Effector memory CD4-positive, alpha-beta T cell (primary cell): ENCODE data around the gene PHKA2.
A peak's percentile ranks its signal among the peaks of the same experiment; 100 is the strongest.
"Not testable (repeated sequence)": the region's sequence is repeated elsewhere in the genome, so short reads cannot be mapped to it uniquely, and the experiment has no call there.

ENCODE experiments used
- DNase-seq, 3 donors: peaks; one replicate each; pipeline ENCODE4 v3.0.0-alpha.2; 2020
- H3K27ac ChIP-seq: 2 replicates; pipeline ENCODE4 v1.7.0; 2013; ENCODE audit warnings: mild to moderate bottlenecking, low read length, moderate library complexity; ENCODE audit not compliant: insufficient read depth, poor library complexity, severe bottlenecking
- H3K27me3 ChIP-seq: replicated peaks from 2 replicates; pipeline ENCODE4 v1.7.0; 2013; ENCODE audit warnings: mild to moderate bottlenecking, low read length; ENCODE audit not compliant: insufficient read depth, control insufficient read depth, poor library complexity, severe bottlenecking
- H3K36me3 ChIP-seq: 2 replicates; pipeline ENCODE4 v1.7.0; 2013; ENCODE audit warnings: mild to moderate bottlenecking, low read length, moderate library complexity; ENCODE audit not compliant: control insufficient read depth, insufficient read depth
- H3K4me1 ChIP-seq: 2 replicates; pipeline ENCODE4 v1.7.0; 2013; ENCODE audit warnings: low read length, mild to moderate bottlenecking; ENCODE audit not compliant: control insufficient read depth, insufficient read depth, poor library complexity, severe bottlenecking
- H3K4me3 ChIP-seq: 2 replicates; pipeline ENCODE4 v1.7.0; 2013; ENCODE audit warnings: low read length, low read depth, mild to moderate bottlenecking; ENCODE audit not compliant: insufficient read depth, poor library complexity, severe bottlenecking
- H3K9me3 ChIP-seq: 2 replicates; pipeline ENCODE4 v1.7.0; 2013; ENCODE audit warnings: mild to moderate bottlenecking, low read length, moderate library complexity; ENCODE audit not compliant: control insufficient read depth
- total RNA-seq, 3 donors: gene quantifications; one replicate each; lab custom pipeline; 2026; lab: John Stamatoyannopoulos, UW

Gene PHKA2, protein sequence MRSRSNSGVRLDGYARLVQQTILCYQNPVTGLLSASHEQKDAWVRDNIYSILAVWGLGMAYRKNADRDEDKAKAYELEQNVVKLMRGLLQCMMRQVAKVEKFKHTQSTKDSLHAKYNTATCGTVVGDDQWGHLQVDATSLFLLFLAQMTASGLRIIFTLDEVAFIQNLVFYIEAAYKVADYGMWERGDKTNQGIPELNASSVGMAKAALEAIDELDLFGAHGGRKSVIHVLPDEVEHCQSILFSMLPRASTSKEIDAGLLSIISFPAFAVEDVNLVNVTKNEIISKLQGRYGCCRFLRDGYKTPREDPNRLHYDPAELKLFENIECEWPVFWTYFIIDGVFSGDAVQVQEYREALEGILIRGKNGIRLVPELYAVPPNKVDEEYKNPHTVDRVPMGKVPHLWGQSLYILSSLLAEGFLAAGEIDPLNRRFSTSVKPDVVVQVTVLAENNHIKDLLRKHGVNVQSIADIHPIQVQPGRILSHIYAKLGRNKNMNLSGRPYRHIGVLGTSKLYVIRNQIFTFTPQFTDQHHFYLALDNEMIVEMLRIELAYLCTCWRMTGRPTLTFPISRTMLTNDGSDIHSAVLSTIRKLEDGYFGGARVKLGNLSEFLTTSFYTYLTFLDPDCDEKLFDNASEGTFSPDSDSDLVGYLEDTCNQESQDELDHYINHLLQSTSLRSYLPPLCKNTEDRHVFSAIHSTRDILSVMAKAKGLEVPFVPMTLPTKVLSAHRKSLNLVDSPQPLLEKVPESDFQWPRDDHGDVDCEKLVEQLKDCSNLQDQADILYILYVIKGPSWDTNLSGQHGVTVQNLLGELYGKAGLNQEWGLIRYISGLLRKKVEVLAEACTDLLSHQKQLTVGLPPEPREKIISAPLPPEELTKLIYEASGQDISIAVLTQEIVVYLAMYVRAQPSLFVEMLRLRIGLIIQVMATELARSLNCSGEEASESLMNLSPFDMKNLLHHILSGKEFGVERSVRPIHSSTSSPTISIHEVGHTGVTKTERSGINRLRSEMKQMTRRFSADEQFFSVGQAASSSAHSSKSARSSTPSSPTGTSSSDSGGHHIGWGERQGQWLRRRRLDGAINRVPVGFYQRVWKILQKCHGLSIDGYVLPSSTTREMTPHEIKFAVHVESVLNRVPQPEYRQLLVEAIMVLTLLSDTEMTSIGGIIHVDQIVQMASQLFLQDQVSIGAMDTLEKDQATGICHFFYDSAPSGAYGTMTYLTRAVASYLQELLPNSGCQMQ
- 45.1 to 60.2 (median 49.3) reads per million in 3 donors for total RNA-seq

DNA sequence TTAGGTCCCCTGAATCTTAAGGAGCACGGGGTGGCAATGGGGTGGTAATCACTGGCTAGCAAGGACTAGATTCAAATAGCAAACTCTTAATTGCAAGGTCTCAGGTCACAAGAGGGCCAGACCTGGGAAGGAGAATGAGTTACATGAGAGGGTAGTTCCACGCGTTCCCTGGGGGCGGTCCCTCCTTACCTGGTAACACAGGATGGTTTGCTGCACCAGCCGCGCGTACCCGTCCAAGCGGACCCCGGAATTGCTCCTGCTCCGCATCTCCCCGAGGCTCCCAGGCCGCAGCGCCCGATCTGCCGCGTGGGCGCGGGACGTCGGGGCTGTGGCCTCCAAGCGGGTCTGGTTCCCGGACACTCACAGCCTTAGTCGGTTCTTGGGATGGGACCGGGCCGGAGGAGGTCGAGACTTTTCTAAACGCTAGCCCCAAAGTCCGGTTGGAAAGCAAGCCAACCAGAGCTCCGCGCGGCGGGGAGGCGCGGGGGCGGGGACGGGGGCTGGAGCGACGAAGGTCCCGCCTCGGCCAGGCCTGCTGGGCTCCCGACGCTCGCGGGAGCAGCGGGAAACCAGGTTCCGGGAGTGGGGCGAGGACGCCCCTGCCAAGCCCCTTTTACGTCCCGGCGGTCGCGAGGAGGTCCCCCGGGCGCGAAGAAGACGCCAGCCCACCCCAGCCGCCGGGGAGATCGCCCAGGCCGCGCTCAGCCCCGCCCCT lies at the start of gene PHKA2:
Gene PHKA2, minus strand, starts transcription at position 449 of the 715 bp plus-strand sequence. Its CDS starts 182 bp downstream, at position 267.
- H3K9me3 ChIP-seq: no peaks in the 10 kb centered on the region
- H3K27ac ChIP-seq: peak within 1 kb of the TSS; percentile 86
- no peaks in the 10 kb centered on the region for H3K27me3 ChIP-seq
- peak within 1 kb of the TSS; percentile 78 for H3K4me3 ChIP-seq
- DNase-seq: no peak
- H3K36me3 ChIP-seq: no peaks in the 10 kb centered on the region
- no peaks in the 10 kb centered on the region for H3K4me1 ChIP-seq

DNA sequence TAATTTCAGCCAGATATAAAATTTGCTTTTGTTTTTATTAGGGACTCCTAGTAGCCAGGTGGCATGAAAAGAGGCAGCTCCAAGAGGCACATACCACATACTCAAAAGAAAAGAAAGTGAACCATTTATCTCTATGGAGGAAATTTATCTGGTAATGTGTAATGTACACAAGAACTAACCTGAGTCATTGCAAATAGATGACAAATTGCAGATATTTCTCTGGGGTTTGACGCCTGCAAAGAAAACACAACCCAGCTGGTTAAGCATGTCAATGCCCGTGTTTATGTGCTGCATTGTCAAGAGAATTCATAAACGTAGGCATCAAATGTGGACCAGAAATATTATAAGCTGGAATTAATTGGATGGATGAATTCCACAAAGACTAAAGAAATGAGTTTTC lies 46.9 kb upstream of the PHKA2 start:
- H3K4me1 ChIP-seq: no peaks in the 10 kb centered on the region
- DNase-seq: no peak

GRCh38 chrX:19028560-19028959 lies 44.6 kb upstream of the PHKA2 start:
- Histone ChIP-seq H3K4me1 (no peaks in the 10 kb centered on the region), H3K9me3 (no peaks in the 10 kb centered on the region), H3K27ac (no peak overlapping the region), H3K36me3 (no peaks in the 10 kb centered on the region), H3K27me3 (no peaks in the 10 kb centered on the region), H3K4me3 (no peak overlapping the region)
- DNase-seq: no peak

More for the DNA sequence above, 46.9 kb upstream of the PHKA2 start:
- H3K27ac ChIP-seq: no peak overlapping the region
- no peak overlapping the region for H3K4me3 ChIP-seq
- no peaks in the 10 kb centered on the region for H3K27me3 ChIP-seq
- H3K36me3 ChIP-seq: no peaks in the 10 kb centered on the region
- no peaks in the 10 kb centered on the region for H3K9me3 ChIP-seq

GRCh38 chrX:19024366-19024765 lies 40.5 kb upstream of the PHKA2 start:
- no peak for DNase-seq
- Histone ChIP-seq H3K36me3 (no peaks in the 10 kb centered on the region), H3K4me1 (no peaks in the 10 kb centered on the region), H3K27ac (no peak overlapping the region), H3K9me3 (no peaks in the 10 kb centered on the region), H3K27me3 (no peaks in the 10 kb centered on the region), H3K4me3 (no peak overlapping the region)

GRCh38 chrX:19019996-19020395 lies 36.1 kb upstream of the PHKA2 start:
- H3K27ac ChIP-seq: no peak overlapping the region
- no peaks in the 10 kb centered on the region for H3K27me3 ChIP-seq
- H3K36me3 ChIP-seq: no peaks in the 10 kb centered on the region
- H3K4me3 ChIP-seq: no peak overlapping the region
- no peak for DNase-seq
- no peaks in the 10 kb centered on the region for H3K4me1 ChIP-seq
- H3K9me3 ChIP-seq: no peaks in the 10 kb centered on the region

- no peak for DNase-seq
- H3K27ac ChIP-seq: no peak overlapping the region
- H3K27me3 ChIP-seq: no peaks in the 10 kb centered on the region
- no peaks in the 10 kb centered on the region for H3K4me1 ChIP-seq
- no peaks in the 10 kb centered on the region for H3K36me3 ChIP-seq
- H3K9me3 ChIP-seq: no peaks in the 10 kb centered on the region
- H3K4me3 ChIP-seq: no peak overlapping the region
These were observed 33.4 kb upstream of the PHKA2 start for GRCh38 chrX:19017271-19017670.

DNA sequence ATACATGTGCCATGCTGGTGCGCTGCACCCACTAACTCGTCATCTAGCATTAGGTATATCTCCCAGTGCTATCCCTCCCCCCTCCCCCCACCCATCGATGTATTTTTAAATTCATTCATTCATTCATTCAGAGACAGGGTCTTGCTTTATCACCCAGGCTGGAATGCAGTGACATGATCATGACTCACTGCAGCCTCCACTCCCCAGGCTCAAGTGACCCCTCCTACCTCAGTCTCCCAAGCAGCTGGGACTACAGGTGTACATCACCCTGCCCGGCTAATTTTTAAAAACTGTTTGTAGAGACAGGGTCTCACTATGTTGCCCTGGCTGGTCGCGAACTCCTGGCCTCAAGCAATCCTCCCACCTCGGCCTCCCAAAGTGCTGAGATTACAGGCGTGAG lies 32.7 kb upstream of the PHKA2 start:
- H3K27ac ChIP-seq, H3K4me3 ChIP-seq, H3K9me3 ChIP-seq, DNase-seq, H3K27me3 ChIP-seq, H3K36me3 ChIP-seq, H3K4me1 ChIP-seq: not testable (repeated sequence)

DNA sequence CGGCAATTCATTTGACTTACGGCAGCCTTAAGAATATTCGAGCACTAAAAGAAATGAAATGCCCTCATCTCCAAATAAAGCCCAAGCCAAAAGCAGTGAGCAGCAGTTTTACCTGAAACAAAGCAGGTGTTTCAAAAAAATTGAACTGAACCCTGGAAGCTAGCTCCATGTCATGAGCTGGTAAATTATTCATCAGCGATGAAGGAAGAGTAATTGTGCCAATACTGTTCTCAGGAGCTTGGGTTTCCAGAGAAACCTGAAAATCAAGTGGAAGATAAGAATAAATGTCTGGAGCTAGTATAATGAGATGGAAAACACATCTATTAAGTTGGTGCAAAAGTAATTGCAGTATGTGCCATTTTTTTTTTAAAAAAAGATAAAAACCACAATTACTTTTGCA lies 24.0 kb upstream of the PHKA2 start:
- Histone ChIP-seq H3K9me3 (no peaks in the 10 kb centered on the region), H3K36me3 (no peaks in the 10 kb centered on the region), H3K4me3 (no peak overlapping the region), H3K27ac (no peak overlapping the region), H3K27me3 (no peaks in the 10 kb centered on the region), H3K4me1 (no peaks in the 10 kb centered on the region)
- no peak for DNase-seq

- H3K4me3 ChIP-seq: no peak overlapping the region
- no peaks in the 10 kb centered on the region for H3K27me3 ChIP-seq
- no peak overlapping the region for H3K27ac ChIP-seq
- no peaks in the 10 kb centered on the region for H3K9me3 ChIP-seq
- no peak for DNase-seq
- no peaks in the 10 kb centered on the region for H3K4me1 ChIP-seq
- H3K36me3 ChIP-seq: no peaks in the 10 kb centered on the region
These were observed 23.1 kb upstream of the PHKA2 start for GRCh38 chrX:19007011-19007410.
